Right kidney (tissue), 1 donor: ENCODE results near the gene HMGCS1.
"Not testable (repeated sequence)": the region's sequence is repeated elsewhere in the genome, so short reads cannot be mapped to it uniquely, and the experiment has no call there.

ENCODE experiments used
- DNase-seq: peaks from one replicate; pipeline ENCODE4 v3.0.0-alpha.2; 2016

HMGCS1 gene

GRCh38 chr5:43314724-43315123 is 1.5 kb upstream of the HMGCS1 start:
- DNase-seq, result no peak

- DNase-seq, result no peak
These were observed 744 bp upstream of the HMGCS1 start for GRCh38 chr5:43313854-43314457.

- no peak for DNase-seq
These were observed 545 bp downstream of the HMGCS1 start for GRCh38 chr5:43312699-43313034.

DNA sequence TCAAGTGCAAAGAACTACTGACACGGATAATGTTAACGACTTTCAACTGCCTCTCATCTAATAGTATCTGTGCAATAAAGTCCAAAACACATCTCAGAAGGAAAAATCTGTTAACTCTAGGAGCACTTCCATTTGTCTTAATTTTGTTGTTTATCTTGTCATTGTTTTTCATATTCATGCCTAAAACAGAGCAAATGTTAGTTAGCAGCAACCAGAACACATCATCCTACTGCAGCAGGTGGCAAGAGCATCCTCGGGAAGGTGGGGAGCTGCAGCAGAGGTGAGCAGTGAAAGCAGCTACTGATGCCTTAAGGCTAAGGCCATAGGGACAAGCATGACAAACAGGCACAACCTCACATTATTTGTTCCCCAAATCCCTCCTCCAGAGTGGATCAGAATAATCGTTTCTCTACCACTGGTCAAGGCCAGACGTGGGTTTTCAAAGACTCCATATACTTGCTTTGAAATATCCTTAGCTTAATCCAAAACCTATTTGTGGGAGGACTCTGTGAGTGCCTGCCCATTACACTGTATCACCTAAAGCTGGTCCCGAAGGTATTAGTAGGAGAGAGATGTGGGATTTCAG is 1.0 kb downstream of the HMGCS1 start:
- DNase-seq, result no peak

DNA sequence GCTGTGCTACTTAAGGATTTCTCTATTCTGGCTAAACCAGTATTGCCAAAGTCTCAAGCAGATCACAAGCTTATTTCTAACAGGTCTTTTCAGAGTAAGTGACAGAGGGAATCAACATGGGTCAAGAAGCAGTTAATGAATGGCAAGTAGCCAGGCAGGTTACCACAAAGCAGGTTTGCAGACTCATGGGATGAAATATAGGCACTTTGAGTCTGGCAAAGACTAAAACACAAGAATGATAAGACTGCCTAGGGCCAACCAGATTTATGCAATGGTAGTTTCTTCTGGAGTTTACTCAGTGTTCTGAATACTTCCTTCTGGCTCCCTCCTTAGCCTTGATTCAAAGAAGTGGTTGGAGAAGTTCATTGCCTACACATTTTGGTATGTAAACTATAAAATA is 3.6 kb downstream of the HMGCS1 start:
- DNase-seq, result no peak

DNA sequence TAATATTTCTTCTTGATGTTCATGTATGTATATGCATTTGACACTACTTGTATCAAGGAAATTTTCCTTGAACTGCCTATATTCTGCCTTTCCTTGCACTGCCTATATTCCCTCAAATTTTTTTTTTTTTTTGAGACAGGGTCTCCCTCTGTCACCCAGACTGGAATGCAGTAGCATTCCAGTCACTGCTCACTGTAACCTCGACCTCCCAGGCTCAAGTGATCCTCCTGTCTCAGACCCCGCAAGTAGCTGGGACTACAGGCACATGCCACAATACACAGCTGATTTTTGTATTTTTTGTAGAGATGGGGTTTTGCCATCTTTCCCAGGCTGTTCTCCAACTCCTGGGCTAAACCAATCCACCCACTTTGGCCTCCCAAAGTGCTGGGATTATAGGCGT is 4.1 kb downstream of the HMGCS1 start:
- no peak for DNase-seq

DNA sequence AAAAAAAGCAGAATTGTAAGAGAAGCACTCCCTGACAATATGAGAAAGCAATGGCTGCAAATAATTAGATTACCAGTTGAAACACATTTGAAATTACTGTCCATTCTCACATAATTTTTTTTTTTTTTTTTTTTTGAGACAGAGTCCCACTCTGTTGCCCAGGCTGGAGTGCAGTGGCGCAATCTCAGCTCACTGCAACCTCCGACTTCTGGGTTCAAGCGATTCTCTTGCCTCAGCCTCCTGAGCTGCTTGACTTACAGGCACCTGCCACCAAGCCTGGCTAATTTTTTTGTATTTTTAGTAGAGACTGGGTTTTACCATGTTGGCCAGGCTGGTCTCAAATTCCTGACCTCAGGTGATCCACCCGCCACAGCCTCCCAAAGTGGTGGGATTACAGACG is 6.3 kb downstream of the HMGCS1 start:
- DNase-seq, result not testable (repeated sequence)

DNA sequence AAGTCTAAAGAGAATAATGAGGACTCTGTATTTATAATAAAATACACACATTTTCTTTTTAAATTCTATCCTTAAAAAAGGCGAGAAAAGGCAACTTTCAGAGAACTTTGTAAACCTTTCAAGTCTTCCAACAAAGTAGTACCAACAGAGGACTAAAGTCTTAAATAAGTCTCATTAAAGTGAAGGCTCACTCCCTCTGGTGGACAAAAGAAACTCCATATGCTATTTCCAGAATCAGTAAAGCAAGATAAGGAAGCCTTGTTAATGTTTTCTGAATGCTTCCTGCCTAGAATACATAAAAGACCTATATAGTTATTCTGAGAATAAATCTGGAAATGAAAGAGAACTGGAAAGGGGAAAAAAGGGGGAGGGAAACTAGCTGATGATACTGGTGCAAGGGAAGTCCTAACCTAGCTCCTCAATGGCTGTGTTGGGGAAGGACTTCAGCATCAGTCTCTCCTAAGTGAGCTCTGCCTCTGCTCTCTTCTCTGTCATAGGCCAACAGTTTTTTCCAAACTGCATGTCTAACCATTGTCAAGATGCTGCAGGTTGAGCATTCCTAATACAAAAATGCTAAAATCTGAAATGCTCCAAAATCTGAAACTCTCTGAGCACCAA is 7.2 kb downstream of the HMGCS1 start:
- DNase-seq, result peak; percentile 19

DNA sequence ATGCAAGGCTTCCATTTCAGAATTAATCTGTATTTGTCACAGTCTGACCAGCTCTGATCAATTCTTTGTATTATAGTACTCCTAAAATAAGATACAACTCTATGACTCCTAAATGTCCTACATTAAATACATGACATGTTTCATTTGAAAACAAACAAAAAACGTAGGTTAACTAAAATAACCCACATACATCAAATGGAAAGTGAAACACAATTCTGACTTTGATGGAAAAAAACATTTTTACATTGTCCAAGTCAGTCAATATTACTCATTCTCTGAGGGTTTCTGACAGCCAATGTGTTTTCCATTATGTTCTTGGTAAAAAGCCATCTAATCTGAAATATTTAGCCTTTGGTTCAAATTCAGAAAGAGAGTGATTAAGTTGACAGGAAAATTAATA is 8.7 kb downstream of the HMGCS1 start:
- DNase-seq, result no peak

GRCh38 chr5:43303242-43303641 is 10.0 kb downstream of the HMGCS1 start:
- DNase-seq, result no peak

GRCh38 chr5:43302481-43302880 is 10.7 kb downstream of the HMGCS1 start:
- DNase-seq, result no peak

DNA sequence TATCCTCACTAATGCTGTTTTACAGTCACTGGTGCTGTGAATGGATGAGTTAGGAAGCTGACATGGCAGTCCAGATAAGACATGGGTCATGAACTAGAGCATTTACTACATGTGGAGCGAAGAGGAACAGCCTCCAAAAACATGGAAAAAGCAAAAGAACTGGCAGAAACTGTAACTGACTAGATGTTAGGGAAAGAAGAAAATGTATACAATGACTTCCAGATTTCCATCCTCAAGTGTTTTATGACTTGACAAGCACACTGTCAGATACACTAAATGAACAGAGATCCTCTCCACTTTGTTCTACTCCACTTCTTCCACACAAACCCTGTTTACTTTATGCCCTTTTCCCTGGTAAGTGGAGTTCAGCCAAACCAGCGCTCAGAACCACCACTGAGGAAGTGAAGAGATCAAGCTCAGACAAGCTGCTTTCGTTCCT is 11.5 kb downstream of the HMGCS1 start:
- no peak for DNase-seq

DNA sequence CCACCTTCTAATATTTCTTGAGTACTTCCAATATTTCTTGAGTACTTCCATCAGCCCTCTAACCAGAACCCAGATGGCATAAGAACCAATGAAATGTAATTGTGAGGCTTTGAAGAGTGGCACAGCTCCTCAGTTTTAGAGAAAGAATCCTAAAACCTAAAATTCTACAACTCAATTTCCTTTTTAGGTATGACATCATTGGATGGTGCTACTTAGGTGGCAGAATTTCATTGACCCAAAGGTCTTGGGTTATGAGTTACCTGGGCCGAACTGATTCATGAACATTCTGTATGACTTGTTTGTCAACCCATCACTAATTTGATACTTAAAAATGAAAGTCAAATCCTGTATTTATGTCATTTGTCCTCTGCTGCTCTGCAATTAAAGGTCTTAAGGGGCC is 13.1 kb downstream of the HMGCS1 start:
- DNase-seq, result no peak

DNA sequence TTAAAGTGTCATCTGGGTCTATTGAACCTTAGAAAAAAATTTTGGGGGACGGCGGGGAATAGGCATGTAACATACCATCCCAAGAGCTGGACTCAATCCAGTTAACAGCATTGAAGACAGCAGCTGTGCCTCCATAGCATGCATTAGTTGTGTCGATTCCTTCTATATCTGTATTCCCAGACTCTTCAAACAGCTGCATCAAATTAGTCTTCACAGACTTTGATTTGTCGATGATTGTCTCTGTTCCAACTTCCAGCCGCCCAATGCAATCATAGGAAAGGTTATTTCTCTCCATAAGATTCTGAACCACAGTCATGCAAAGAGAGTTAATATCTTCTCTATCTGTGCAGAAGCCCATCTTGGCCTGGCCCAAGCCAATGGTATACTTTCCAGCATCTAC is 14.8 kb downstream of the HMGCS1 start:
- DNase-seq, result no peak

DNA sequence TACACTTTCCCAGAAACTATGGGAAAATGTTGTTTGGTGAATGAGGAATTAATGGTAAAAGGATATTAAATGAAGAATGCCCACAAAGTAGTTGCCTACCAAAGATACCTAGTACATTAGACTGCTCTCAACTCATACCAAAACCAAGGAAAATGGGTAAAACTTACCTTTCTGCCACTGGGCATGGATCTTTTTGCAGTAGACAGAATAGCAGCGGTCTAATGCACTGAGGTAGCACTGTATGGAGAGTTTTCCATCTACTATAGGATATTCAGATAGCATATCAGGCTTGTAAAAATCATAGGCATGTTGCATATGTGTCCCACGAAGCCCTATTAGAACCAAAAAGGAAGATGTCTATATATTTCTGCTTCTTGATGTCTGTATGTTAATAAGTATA is 16.4 kb downstream of the HMGCS1 start:
- no peak for DNase-seq

GRCh38 chr5:43295202-43295601 is 18.0 kb downstream of the HMGCS1 start:
- no peak for DNase-seq

- no peak for DNase-seq
These were observed 19.0 kb downstream of the HMGCS1 start for GRCh38 chr5:43294226-43294625.

GRCh38 chr5:43290726-43291125 is 22.5 kb downstream of the HMGCS1 start:
- DNase-seq, result no peak

DNA sequence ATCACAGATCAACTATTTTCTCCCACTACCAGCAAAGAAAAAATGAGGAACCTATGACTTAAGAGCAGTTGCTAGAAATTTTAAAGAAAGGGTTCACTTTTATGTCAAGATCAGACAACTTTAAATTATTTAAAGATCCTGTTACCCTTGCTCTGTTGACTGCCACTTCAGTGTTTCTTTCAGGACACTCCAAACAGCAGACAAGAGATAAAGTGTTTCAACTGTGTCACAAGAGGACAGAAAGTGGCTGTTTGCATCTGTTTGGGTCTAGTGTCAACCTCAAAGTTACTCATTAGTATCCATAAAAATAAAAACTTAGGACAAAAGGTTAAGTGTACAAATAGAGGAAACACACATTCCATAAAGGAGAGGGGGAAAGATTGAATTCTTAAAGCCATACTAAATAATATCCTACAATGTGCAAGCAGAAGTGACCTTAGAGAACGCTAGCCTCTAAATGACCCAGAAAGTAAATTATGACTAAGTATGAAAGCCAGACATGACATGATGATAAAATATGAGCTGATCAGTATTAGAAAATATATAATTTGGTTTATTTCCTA is 24.9 kb downstream of the HMGCS1 start:
- no peak for DNase-seq

- no peak for DNase-seq
These were observed 25.7 kb downstream of the HMGCS1 start for GRCh38 chr5:43287493-43287892.

DNA sequence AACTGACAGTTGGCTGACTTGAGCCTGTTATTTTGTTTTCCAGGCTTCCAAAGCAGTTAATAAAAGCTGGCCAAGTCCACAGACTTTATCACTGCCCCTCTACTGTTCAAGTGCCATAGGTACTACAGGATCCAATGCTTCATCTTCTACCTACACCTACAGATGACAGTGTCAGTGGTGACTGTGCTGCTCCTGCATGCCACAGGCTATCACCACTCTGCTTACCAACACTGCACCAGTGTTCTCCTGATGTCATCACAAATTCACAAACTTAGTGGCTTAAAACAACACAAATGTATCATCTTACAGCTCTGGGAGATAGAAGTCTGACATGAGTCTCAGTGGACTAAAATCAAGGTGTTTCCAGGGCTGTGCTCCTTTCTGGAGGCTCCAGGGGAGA is 26.6 kb downstream of the HMGCS1 start:
- DNase-seq, result no peak

DNA sequence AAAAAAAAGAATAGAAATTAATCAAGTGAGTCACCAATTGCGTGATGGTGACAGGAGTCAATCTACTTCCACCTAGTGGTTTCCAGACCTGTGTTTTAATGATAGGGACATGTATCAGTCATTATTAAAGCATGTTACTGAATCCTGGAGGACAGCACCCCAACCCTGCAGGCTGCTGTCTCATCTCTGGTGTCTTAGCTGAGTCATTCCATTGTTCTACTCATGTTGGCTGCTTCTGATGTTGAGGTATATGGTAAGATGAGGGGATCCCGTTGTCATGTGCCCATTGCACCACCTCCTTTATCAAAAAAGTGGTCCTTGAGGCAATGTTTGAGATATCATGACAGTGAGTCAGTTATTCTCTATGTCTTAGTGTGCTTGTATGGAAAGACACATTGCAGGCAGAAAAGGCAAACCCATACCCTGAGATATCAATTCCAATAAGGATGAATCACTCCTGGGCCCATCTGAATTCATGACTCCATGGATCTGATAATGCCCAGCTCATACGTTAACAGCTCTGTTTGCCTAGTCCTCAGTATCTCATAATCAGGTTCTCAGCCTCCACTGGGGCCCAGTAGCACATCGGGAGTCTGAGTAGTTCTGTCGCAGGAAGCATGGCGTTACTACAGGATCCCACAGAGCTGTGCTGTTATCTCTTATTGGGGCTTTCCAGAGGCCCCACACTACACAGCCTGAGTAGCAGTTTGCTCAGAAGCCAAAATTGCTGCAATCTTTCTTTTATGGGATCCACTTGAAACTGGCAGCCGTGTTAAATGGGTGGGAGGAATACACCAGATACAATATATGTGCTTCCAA is 31.2 kb downstream of the HMGCS1 start:
- no peak for DNase-seq
